GM19452 (cell line): Measurements from ENCODE around the gene PACRG.

Experiments
- ATAC-seq: cut with Tn5 transposase; IDR thresholded peaks from one replicate; pipeline ENCODE4 v1.9.1; 2021; ENCODE audit not compliant: unreplicated experiment

Gene PACRG

GRCh38 chr6:163324688-163325389 lies 597.1 kb downstream of the PACRG start:
- ATAC-seq: no peak

GRCh38 chr6:163325390-163325784 lies 597.6 kb downstream of the PACRG start:
- no peak for ATAC-seq

- no peak for ATAC-seq
Measured at GRCh38 chr6:163327165-163327880, 599.5 kb downstream of the PACRG start.

- ATAC-seq: no peak
Measured at GRCh38 chr6:163327921-163328320, 600.1 kb downstream of the PACRG start.

- no peak for ATAC-seq
Measured at GRCh38 chr6:163328411-163328810, 600.6 kb downstream of the PACRG start.

- no peak for ATAC-seq
Measured at GRCh38 chr6:163329991-163330390, 602.2 kb downstream of the PACRG start.

GRCh38 chr6:163331245-163331644 lies 603.5 kb downstream of the PACRG start:
- no peak for ATAC-seq

GRCh38 chr6:163332575-163332974 lies 604.8 kb downstream of the PACRG start:
- no peak for ATAC-seq

GRCh38 chr6:163333038-163333437 lies 605.3 kb downstream of the PACRG start:
- no peak for ATAC-seq

- no peak for ATAC-seq
Measured at GRCh38 chr6:163333701-163334663, 606.2 kb downstream of the PACRG start.

- no peak for ATAC-seq
Measured at GRCh38 chr6:163335056-163335455, 607.3 kb downstream of the PACRG start.

- no peak for ATAC-seq
Measured at GRCh38 chr6:163335671-163336545, 608.1 kb downstream of the PACRG start.

- ATAC-seq: no peak
Measured at GRCh38 chr6:163336961-163337360, 609.2 kb downstream of the PACRG start.

GRCh38 chr6:163337958-163338357 lies 610.2 kb downstream of the PACRG start:
- ATAC-seq: no peak

GRCh38 chr6:163338671-163339405 lies 611.1 kb downstream of the PACRG start:
- ATAC-seq: no peak

GRCh38 chr6:163339466-163339865 lies 611.7 kb downstream of the PACRG start:
- no peak for ATAC-seq

GRCh38 chr6:163340201-163340887 lies 612.6 kb downstream of the PACRG start:
- no peak for ATAC-seq

GRCh38 chr6:163341224-163342061 lies 613.7 kb downstream of the PACRG start:
- no peak for ATAC-seq
